ENCODE measurements around the gene LYSMD2.

The LYSMD2 gene

DNA sequence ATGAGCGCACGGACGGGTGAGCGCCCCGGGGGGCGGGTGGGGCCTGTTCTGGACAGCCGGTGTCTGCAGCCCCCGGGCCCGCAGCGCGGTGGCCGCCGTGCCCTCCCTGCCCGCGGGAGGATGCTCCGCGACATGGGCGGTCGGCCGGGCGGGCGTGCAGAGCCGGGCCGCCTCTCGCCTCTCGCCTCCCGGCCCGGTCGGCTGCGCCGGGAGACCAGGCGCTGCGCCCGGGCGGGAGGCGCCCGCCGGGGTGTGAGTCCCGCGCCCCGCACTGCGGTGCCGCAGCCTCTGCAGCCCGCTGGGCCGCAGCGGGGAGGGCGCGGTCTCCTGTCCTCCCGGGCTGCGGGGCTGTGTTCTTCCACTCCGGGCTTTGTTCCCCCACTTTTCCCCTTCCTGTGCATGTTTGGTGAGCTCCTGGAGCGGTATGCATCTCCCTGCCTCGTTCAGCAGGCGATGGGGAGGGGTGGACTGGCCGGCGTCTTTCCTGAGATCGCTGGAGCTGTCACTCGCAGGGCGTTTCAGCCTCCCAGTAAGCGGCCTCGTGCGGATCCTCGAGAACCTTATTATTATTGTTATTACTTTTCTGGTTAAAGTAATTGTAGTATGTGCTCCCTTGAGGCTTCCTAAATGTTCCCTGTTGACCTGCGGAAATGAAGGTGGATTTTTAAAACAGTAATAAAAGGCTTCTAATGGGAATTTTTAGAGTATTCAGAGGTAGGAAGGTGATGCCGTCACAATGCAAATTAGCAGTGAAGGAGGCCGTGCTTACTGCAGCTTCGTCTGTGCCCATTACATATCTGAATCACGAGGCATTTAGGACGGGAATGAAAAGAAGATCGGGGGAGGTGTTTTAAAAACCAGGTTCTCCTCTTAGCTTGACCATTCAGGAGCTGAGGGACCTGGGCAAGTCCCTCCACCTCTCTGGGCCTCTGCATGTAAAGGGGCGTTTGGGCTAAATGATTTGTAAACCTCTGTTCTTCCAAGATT lies 14.5 kb upstream of the LYSMD2 start:
- DNase-seq, result no peak

DNA sequence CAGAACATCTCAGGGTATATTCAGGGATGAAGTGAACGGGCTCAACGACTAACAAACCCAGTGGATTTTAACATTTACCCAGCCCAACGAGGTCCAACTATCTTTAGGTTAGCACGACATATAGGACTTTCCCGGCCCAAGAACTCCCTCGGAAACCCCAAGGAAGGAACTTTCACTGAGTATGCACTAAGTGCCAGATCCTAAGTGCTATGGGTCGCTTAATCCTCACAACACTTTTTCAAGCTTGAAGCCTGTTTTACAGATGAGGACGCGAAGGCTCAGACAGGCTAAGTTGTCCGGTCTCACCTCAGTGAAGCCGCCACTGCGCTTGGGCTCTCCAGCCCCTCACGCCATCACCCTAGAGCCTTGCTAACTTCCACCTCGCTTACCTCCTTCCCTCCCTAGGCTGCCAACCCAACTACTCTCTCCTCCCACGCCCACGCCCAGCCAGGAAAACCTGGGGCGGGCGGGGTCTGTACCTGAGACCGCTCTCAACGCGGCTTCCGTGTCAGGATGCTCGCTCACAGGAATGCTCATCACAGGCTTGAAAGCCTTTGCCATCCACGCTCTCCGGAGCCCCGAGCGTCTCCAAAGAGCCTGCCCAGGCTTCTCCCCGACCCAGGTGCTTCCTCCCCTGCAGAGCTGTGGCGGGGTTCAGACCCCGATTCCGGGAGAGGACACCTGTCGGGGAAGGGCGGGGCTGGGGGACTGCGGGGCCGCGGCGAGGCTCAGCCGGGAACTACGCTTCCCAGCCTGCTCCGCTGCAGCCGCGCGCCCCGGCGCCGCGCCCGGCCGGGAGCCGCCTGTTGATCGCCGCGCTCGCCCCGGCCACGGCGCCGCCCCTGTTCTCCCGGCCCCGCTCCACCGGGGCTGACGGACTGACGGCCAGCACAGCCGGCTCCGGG lies 13.6 kb upstream of the LYSMD2 start, which contains the start of gene TMOD2:
Gene TMOD2 (plus strand): TSS at position 806 of the 905 bp plus-strand sequence. CDS start 14,845 bp downstream, outside the sequence.
- peak; percentile 63 for DNase-seq

DNA sequence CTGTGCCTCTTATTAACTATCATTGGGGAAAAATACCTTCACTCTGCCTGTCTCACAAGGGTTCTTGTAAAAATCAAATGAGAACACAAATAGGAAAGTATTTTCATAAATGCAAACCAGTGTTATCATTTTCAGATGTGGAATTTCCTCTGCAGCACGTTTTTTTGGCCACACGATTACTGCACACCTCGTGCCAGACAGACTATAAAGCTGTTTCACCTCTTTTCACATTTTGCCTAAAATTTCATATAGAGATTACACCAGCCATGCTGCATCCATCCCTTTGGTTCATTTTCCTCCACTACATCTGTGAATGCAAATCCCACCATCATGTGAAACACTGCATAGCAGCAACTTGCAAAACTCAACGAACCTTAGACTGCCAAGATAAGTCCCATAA lies 12.7 kb upstream of the LYSMD2 start:
- DNase-seq, result no peak

DNA sequence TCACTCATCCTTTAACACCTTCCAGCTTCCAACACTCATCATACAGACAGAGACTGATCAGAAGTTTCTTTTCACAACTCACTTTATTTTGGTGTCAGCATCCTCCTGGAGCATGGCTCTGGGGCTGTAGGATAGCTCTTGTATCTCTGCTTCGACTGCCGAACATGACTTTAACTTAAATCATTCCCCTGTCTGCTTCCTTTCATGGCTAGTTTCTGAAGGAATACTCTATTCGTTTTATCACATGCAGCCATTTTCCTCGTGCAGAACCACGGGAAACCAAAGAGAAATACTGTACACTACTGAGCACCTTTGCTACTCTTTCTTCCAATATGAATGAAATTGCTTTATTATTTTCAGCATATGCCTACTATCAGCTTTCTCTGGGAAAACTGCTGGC lies 11.9 kb upstream of the LYSMD2 start:
- no peak for DNase-seq

DNA sequence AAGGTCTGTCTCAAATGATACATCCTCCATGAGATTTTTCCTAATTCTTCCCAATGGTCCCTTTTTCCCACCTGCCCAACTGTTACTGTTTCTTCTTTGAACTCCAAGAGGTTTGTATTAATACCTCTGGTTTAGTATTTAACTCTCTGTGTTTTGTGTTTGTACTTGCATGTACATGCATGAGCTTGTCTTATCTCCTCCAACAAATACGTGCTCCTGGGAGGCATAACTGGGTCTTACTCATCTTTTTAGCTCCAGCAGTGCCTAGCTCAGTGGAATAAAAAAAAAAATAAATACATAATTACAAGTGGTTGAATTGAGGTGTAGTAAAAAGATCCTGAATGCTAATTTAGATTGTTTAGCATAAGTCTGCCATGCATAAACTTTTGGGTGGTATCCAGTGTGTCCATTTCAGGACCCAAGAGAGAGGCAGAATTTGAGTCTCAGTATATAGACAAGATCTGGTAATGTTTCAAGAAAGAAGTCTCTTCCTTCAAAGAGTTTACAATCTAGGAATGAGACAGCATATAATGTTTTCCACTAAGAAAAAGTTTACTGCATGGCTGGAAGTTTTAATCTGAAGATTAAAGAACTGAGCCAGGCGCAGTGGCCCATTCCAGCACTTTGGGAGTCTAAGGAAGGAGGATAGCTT lies 1.7 kb upstream of the LYSMD2 start:
- DNase-seq, result no peak

DNA sequence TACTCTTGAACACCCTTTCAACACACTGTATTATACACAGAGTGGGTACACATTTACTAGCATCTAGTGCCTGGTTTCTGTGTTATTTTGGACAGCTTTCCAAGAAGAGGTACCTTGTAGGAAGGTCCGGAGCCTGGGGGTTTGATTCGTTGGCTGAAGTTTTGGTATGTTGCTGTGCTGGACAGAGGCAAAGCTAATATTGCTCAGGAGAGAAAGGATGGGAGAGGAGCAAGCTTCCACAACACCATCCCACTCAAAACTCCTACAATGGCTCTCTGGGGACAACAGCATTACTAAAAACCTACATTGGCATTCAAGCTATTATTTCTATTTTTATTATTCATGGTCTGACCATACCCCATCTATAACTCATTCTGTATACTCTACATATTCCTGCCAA lies 1.1 kb upstream of the LYSMD2 start:
- DNase-seq, result no peak

DNA sequence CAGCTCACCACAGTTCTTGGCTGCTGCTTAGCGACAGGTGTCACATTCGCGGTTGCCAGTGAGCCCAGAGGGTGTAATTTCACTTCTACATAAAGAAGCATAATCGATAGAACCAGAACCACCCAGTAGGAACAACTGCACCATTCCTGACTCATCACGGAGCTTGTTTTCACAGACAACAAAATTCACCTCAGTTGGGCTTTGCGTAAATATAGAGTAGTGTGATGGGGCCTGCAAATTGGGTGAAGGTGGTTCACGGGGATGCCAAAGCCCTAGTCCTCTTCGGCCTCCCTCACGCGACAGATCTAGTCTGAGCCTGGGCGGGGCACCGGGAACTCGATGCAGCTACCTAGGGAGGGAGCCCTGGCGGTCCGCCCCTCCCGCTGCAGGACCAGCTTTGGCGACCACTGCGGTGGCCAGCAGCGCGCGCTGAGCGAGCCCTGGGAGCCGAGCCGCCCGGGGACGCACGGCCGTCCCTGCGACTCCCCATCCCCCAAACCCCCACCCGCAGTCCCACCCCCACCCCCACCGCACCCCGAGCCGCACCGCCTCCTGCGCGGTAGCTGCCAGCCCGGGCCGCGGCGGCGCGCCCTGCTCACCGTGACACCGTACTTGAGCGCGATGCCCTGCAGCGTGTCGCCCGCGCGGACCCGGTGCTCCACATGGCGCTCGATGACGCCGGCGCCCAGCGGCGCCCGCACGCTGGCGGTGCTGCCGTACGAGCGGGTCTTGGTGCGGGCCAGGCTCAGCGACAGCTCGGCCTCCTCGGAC lies 519 bp downstream of the LYSMD2 start:
- DNase-seq, result no peak

DNA sequence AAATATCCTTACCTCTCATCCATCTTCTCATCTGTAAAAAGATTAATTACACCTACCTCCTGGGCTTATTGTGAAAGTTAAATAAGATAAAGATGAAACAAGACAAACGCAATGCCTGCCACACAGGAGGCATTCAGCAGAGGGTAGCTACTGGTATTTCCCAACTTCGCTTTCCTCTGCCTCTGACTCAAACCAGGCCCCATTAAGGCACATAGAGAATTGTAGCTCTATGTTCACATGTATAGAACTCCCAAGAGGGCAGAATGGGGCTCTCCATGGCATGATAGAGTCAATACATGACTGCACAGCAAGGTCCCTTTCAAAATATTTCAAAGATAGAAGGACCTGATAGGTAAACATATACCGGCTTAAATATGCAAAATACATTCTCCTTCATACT lies 1.4 kb downstream of the LYSMD2 start:
- no peak for DNase-seq

DNA sequence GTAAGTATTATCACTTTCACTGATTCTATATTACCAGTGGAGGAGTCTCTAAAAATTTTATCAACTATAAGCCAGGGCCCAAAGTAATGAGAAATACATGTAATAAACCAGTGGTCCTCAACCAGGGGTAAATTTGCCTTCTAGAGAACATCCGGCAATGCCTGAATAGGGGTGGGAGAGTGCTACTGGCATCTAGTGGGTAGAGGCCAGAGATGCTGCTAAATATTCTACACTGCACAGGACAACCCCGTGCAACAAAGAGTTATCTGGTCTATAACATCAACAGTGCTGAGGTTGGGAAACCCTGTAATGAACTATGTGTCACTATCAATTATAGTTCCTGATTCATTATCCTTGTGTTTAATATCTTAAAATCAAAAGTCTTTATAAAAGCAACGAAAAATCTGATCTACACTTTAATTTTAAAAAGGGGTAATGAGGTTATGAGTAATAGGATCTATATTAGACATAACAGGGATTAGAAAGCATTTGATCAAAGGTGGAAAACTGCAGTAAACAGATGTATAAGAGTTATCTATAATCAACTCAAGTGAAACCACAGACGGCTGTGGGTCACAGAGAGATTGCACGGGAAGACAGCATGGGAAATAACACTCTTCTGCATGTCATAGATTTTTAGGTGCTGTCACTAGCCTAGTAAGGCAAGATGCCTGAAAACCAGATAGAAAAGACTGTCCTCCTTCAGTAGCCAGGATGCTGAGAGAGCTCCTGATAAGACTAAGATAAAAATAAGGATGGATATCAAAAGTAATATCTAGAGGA lies 2.0 kb downstream of the LYSMD2 start:
- no peak for DNase-seq

DNA sequence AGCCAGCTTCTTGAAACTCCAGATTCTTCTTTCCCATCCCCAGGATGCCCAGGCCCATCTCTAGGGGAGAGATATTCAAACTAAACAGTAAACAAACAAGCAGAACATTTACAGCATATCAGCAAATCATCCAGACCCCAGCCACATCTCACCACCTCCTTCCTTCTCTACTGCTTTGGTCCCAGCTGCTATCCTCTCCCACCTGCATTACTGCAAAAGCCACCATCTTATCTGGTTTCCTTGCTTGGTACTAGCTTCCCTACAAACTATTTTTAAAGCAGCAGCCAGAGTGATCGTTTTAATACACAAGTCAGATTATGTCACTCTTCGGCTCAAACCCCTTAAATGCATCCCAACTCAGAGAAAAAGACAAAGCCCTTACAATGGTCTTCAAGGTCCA lies 4.8 kb downstream of the LYSMD2 start:
- DNase-seq, result no peak

DNA sequence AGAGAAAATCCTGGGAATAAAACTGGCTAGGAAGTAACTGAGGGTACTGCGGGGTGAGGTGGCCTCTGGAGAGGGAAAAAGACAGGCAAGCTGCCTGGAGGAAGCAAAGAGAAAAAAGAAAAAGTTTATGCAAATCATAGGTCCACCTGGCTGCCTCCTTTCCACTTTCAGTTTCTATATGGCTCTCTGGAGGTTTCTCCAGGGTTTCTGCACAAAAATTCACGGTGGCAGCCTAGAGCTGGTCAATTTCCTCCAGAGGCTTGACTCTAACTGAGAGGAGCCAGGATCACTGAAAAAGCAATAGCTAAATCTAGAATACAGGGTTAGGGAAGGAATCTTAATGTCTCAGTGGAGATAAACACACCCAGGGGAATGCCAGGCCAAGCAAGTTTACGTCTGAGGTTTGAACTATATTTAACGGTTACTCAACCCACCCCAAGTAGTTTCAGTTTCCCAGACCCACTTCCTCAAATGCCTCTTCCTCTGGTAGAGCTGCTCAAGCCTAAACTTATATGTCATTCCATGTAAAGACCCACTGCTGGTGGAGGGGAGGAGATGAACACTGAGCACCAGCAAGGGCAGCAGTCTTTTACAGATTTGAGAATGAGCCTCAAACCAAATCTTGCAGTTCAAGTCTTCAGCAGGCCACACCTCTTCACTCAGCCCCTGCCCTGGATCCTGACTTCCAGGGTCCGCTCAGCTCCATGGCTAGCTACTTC lies 5.7 kb downstream of the LYSMD2 start:
- DNase-seq, result no peak

DNA sequence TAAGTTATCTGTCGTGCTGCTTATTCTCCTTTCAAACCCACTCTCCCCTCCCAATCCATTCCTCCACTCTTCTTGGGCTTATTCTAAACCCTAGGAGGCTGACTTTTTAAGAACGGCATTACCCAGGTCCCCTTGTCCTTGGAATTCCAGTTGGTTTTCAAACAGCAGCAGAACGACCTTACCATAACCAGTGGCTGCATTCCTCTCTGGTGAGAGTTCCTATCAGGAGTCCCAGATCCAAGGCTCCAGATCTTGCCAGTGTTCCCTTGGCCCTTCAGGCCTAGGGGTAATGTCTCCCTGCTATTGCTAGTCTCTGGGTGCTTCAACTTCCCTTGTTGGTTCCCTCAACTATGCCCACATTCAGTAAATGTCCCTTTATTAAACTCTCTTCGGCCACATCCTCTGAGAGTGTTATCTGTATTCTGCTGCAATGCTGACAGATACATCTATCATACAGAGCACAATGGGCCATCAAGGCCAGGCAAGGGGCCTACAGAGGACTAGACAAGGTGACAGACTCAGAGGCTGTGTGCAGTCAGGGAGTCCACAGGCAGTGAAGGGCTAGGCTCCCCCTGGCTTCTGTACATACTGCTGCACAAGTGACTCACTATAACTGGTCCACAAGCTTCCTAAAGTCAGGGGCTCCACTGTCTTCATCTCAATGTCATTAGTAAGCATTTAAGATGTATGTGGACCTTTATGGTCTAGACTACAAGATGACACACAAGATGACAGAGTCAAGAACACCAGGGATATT lies 10.1 kb downstream of the LYSMD2 start:
- no peak for DNase-seq

DNA sequence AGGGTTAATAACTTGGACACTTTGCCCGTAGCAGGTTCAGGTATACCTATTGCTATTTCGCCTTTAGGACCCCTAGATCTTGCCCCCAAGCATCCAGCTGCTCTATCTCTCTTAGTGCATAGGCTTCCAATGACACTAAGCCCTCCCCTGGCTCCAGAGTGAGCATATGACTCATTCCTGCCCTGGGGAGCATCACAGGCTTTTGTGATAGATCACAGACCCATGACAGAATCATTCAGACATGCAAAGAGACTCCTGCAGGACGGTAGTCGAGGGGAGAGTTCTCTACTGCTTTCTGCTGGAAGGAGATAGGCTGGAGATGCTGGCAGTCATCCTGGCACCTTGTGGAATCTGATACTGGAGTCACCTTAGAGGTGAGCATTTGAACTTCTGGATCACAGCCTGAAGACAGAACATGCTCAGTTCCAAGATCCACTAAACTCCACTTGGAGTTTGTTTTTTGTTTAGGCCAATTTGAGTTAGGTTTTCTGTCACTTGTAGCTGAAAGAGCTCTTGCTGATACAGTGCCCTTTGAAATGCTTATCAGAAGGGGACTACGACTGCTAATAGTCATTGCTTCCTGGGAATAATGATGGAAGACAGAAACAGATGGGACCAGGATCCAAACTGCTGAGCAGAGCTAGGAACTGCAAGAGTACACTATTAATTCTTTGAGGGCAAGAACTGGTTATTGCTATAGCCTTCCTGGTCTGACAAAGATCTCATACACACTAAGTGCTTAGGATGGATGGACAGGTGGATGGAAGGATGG lies 11.0 kb downstream of the LYSMD2 start:
- DNase-seq, result no peak

DNA sequence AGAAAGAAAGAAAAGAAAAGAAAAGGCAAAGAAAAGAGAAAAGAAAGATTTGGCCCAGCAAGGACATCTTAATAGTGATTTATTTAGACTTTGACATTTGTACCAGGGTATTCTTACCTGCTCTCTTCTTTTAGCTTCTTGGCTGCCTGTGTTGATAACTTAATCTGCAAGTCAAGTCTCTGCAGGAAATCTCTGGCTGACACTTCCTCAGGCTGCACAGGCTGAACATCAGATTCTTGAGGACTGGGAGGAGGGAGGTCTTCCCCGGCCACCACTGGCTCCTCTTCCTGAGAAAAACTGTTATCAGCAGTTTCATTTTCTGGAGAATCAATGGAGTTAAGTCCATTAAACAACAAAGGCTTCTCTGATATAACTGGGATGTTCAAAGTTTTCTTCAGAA lies 12.8 kb downstream of the LYSMD2 start:
- no peak for DNase-seq

DNA sequence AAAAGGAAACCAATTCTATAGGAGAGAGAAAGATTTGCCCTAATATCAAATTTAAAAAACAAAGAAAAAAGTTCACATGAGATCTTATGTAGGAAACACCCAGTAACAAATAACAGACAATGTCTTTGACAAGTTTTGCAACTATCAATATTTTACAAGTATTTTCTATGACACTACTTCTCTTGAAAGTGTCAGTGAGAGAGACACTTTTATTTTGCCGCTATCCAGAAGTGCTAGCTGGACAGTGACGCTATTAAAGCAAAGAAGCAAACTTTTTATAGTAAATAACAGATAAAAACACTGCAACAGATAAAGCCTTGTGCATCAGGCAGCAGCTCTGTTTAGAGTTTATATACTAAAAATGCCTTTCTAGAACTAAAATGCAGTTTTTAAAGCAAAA lies 13.3 kb downstream of the LYSMD2 start:
- no peak for DNase-seq

DNA sequence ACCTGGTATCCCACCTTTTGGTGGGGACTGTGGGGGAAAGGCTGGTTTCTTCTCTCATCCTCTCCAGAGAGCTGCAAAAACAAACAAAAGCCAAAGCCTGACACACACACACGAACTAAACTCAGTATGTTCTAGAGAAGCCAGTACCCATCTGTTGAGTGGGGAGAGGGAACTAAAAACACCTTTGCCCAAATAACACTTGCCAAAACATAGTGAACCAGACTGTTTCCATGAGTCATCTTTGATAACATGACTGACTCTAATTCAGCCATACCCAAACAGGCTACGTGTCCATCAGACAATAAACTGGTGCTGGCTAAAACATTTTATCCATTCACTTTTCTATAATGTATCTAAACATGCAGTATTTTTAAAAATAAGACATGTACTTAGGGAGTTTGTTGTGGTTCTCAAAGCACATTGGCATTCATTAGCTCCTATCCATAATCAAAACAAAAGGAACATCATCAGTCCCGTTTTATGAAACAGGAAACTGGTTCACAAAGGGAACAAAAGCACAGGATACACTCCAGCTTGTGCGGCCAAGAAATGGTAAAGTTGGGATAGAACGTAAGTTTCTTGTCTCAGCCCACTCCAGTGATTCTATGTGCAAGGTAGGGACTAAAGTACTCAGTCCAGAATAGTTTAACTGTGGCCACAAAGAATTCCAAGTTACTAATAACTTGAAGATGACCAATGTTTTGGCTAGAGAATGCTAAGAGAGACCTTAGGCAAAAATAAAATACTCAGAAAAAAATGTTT lies 16.1 kb downstream of the LYSMD2 start:
- no peak for DNase-seq

DNA sequence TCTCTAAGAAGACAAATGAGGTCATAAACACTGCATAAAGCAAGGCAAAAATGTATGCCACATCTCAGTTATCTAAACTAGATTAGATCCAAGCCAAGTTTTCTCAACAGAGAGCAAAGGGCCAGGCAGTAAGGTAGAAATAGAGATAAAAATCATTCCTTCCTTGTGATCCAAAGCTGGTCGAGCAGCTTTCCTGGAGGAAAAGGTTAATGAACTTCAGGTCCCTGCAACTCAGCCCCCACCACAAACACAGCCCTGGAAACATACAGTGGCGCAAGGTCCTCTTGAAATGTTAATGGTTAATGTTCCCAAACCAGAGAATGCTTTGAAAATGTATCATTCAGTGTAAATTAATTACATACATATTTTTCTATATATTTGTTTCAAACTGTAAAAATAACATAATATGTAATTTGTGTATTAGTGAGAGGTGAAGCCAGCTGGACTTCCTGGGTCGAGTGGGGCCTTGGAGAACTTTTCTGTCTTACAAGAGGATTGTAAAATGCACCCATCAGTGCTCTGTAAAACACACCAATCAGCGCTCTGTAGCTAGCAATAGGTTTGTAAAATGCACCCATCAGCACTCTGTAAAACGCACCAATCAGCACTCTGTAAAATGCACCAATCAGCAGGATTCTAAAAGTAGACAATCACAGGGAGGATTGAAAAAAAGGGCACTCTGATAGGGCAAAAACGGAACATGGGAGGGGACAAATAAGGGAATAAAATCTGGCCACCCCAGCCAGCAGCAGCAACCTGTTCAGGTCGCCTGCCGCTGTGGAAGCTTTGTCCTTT lies 17.1 kb downstream of the LYSMD2 start:
- no peak for DNase-seq

DNA sequence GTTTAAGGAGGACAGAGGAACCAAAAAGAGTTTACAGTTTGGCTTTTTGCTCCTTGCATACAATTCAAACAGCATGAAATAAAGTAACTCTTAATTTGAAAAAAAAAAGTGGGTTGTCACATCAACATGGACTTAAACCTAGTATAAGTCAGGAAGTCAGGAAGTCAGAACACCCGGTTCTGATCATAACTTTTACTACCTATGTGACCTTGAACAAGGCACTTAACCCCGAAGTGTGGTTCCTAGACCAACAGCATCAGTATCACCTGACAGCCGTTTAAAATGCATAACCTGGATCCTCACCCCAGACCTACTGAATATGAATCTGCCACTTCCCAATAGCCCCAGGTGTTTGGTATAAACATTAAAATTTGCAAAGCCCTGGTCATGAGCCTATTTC lies 18.7 kb downstream of the LYSMD2 start:
- no peak for DNase-seq

Measured in NCI-H510A (cell line).